Panc1 (cell line): Measurements from ENCODE around the gene TUFM.

Experiments used
- POLR2AphosphoS5 ChIP-seq: IDR thresholded peaks from 2 replicates; pipeline ENCODE4 v1.6.1; 2012; ENCODE audit warnings: mild to moderate bottlenecking, low read depth, low read length, moderate library complexity
- TF ChIP-seq, protein P1 (sequence below): fragments of 450-650 bp; IDR thresholded peaks from 2 replicates; pipeline ENCODE4 v1.5.1; 2017; ENCODE audit warnings: mild to moderate bottlenecking

GRCh38 chr16:28843766-28844165 is 2.4 kb downstream of the TUFM start:
- TF ChIP-seq, protein P1, sequence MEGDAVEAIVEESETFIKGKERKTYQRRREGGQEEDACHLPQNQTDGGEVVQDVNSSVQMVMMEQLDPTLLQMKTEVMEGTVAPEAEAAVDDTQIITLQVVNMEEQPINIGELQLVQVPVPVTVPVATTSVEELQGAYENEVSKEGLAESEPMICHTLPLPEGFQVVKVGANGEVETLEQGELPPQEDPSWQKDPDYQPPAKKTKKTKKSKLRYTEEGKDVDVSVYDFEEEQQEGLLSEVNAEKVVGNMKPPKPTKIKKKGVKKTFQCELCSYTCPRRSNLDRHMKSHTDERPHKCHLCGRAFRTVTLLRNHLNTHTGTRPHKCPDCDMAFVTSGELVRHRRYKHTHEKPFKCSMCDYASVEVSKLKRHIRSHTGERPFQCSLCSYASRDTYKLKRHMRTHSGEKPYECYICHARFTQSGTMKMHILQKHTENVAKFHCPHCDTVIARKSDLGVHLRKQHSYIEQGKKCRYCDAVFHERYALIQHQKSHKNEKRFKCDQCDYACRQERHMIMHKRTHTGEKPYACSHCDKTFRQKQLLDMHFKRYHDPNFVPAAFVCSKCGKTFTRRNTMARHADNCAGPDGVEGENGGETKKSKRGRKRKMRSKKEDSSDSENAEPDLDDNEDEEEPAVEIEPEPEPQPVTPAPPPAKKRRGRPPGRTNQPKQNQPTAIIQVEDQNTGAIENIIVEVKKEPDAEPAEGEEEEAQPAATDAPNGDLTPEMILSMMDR, result no peak
- TF ChIP-seq POLR2AphosphoS5, result no peak
